ENCODE data around the gene POTEI. TPM values are rescaled to one million over a fixed set of nuclear protein-coding genes. Genes with fewer than 3 reads are reported as not detected.
"Not testable (repeated sequence)": the region's sequence is repeated elsewhere in the genome, so short reads cannot be mapped to it uniquely, and the experiment has no call there.

Gene POTEI

DNA sequence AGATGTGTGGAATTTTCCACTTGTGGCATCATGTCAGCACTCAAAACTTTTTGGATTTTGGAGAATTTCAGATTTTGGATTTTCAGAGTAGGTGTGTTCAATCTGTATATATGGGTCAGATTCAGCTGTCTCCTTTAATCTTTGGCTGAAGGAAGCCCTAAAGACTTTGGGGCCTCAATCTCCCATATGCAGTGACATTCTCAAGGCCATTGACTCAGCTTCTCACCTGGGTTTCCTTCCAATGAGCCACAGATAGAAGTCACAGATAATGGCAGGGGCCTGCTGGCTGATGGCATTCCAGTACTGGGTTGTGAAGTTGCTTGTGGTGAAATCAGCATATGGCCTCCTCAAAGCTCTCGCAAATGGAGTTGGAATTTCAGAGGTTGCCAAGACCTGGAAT, 90.3 kb downstream of the POTEI start:
- not testable (repeated sequence) for H3K4me1 ChIP-seq (ENCODE audit: control insufficient read depth, low read depth, low read length); H3K56ac ChIP-seq (ENCODE audit: low read length); H3K79me2 ChIP-seq (ENCODE audit: control insufficient read depth, insufficient read depth, low read length); H2BK120ac ChIP-seq (ENCODE audit: low read depth, low read length); H3K27ac ChIP-seq (ENCODE audit: low read depth, low read length); H3K27me3 ChIP-seq (ENCODE audit: insufficient read depth, low read length, poor library complexity); H3K9ac ChIP-seq (ENCODE audit: low read length); H3K36me3 ChIP-seq (ENCODE audit: control insufficient read depth, insufficient read depth, low read length); H2AK5ac ChIP-seq (ENCODE audit: low read length); H3K4ac ChIP-seq (ENCODE audit: low read depth, low read length); H2BK15ac ChIP-seq (replicated peaks; ENCODE audit: low read depth); H4K5ac ChIP-seq (ENCODE audit: low read length); H3K4me2 ChIP-seq (ENCODE audit: low read length); H3K79me1 ChIP-seq (ENCODE audit: low read length); H3K18ac ChIP-seq (ENCODE audit: low read length); H3K23ac ChIP-seq (ENCODE audit: low read length); H3K4me3 ChIP-seq (ENCODE audit: low read length); H4K8ac ChIP-seq (ENCODE audit: low read depth, low read length); H2BK5ac ChIP-seq (ENCODE audit: low read length)
- peak; percentile 79 for DNase-seq
- no CpG with 5 or more reads among the region's 1 CpG for WGBS (ENCODE audit: extremely low coverage, insufficient coverage, low lambda C conversion rate)

- H3K4ac ChIP-seq (ENCODE audit: low read depth, low read length); H3K27ac ChIP-seq (ENCODE audit: low read depth, low read length); DNase-seq; H3K23ac ChIP-seq (ENCODE audit: low read length); H3K18ac ChIP-seq (ENCODE audit: low read length); H3K27me3 ChIP-seq (ENCODE audit: insufficient read depth, low read length, poor library complexity); H2BK120ac ChIP-seq (ENCODE audit: low read depth, low read length); H3K36me3 ChIP-seq (ENCODE audit: control insufficient read depth, insufficient read depth, low read length); H2AK5ac ChIP-seq (ENCODE audit: low read length); H3K4me3 ChIP-seq (ENCODE audit: low read length); H3K56ac ChIP-seq (ENCODE audit: low read length); H3K4me1 ChIP-seq (ENCODE audit: control insufficient read depth, low read depth, low read length); H3K79me2 ChIP-seq (ENCODE audit: control insufficient read depth, insufficient read depth, low read length); H4K5ac ChIP-seq (ENCODE audit: low read length); H2BK15ac ChIP-seq (replicated peaks; ENCODE audit: low read depth); H2BK5ac ChIP-seq (ENCODE audit: low read length); H3K79me1 ChIP-seq (ENCODE audit: low read length); H3K9ac ChIP-seq (ENCODE audit: low read length); H4K8ac ChIP-seq (ENCODE audit: low read depth, low read length); H3K4me2 ChIP-seq (ENCODE audit: low read length): not testable (repeated sequence)
- no CpG with 5 or more reads among the region's 1 CpG for WGBS (ENCODE audit: extremely low coverage, insufficient coverage, low lambda C conversion rate)
Observed at GRCh38 chr2:130416693-130417092, 92.4 kb downstream of the POTEI start.

Small RNAs within 50 kb of the gene (small RNA-seq; reads per million reads assigned to genes)
- gene RF00017 (ENCODE audit: insufficient read depth) (not detected), gene RNU6-473P (ENCODE audit: insufficient read depth) (not detected)
